Measurements from ENCODE around the gene SUSD4.
A peak's percentile ranks its signal among the peaks of the same experiment; 100 is the strongest.

The SUSD4 gene

DNA sequence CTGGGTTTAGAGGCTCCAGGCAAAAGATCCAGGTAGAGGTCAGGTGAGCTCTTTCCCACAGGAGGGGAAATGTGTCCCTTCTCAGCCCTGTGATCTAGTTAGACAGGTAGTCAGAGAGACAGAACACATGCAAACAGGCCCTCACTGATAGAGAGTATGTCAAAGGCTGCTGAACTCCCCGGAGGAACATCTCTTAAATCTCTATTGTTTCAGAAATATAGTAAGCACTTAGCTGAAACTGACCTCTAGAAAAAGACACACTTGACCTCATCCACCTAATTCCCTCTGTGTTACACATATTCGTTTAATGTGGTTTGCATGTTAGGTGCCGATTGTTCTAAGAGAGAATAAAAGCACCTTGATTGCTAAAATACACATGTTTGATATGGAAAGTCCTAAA is 23.3 kb downstream of the SUSD4 start:
- Histone ChIP-seq H3K9ac (ENCODE audit: low read depth, low read length, poor library complexity) (no peak overlapping the region), H3K23ac (ENCODE audit: low read depth, low read length, poor library complexity) (no peak overlapping the region), H2AFZ (ENCODE audit: low read length) (no peak overlapping the region), H2BK15ac (ENCODE audit: low read length) (no peak overlapping the region), H3K9me3 (replicated peaks in 1 of 2; ENCODE audit: control insufficient read depth in 2 of 2, insufficient read depth in 1 of 2, low read depth in 1 of 2, low read length in 2 of 2) (no peaks in the 10 kb centered on the region), H3K27me3 (ENCODE audit: control insufficient read depth in 3 of 3, insufficient read depth in 3 of 3, low read depth in 1 of 3, low read length in 3 of 3) (no peaks in the 10 kb centered on the region), H4K91ac (ENCODE audit: low read depth, low read length, poor library complexity) (no peak overlapping the region), H3K79me1 (ENCODE audit: low read depth, low read length) (no peaks in the 10 kb centered on the region), H2BK120ac (ENCODE audit: low read depth, low read length) (no peak overlapping the region), H3K4ac (ENCODE audit: low read length) (no peak overlapping the region), H3K14ac (ENCODE audit: low read length) (no peak overlapping the region), H2BK5ac (ENCODE audit: low read length) (no peak overlapping the region), H2AK5ac (ENCODE audit: low read depth, low read length) (no peak overlapping the region), H4K8ac (ENCODE audit: low read depth, low read length) (no peak overlapping the region), H3K4me1 (ENCODE audit: control insufficient read depth in 2 of 2, insufficient read depth in 1 of 2, low read depth in 1 of 2, low read length in 2 of 2) (peaks cover 0 to 16% of the 10 kb centered on the region in 2 donors), H3K18ac (ENCODE audit: low read length) (no peak overlapping the region), H2BK12ac (ENCODE audit: low read length) (no peak overlapping the region), H3K27ac (replicated peaks; ENCODE audit: low read length) (no peak overlapping the region), H3K4me3 (ENCODE audit: low read length in 2 of 2) (no peak overlapping the region), H3K36me3 (replicated peaks in 1 of 2; ENCODE audit: control insufficient read depth in 2 of 2, insufficient read depth in 2 of 2, low read length in 2 of 2) (no peaks in the 10 kb centered on the region), H3K4me2 (ENCODE audit: insufficient read depth, low read length, poor library complexity, severe bottlenecking) (no peak overlapping the region)
- no CpG with 5 or more reads among the region's 3 CpGs for WGBS, 2 donors (ENCODE audit: extremely low coverage in 2 of 2, insufficient read length in 2 of 2, insufficient replicate concordance in 1 of 2)
- no peak for DNase-seq (ENCODE audit: low spot score)

DNA sequence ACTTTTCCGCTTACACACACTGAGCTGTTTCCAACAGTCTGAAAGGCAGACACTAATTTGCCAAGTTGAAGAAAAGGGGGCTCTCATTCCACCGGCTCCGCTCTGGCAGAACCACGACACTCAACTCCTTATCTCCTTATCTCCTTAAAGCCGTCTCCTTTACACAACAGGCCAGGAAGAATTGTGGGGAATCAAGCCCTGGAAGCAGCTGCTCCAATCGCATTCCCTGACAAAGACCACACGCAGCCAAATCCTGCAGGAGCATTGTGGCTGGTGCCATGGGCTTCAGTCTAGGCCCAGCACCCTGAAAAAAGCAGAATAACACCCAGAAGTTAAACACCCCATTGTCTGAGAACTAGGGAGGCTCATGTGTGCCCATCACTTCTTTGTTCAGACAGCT is 24.1 kb downstream of the SUSD4 start:
- no peak overlapping the region for H3K27ac ChIP-seq (replicated peaks; ENCODE audit: low read length)
- no peak overlapping the region for H2AFZ ChIP-seq (ENCODE audit: low read length)
- no peak overlapping the region for H3K14ac ChIP-seq (ENCODE audit: low read length)
- DNase-seq (ENCODE audit: low spot score): no peak
- H3K4me1 ChIP-seq (ENCODE audit: control insufficient read depth in 2 of 2, insufficient read depth in 1 of 2, low read depth in 1 of 2, low read length in 2 of 2): peaks cover 0 to 16% of the 10 kb centered on the region in 2 donors
- no peak overlapping the region for H4K91ac ChIP-seq (ENCODE audit: low read depth, low read length, poor library complexity)
- H3K79me1 ChIP-seq (ENCODE audit: low read depth, low read length): no peaks in the 10 kb centered on the region
- no peak overlapping the region for H2BK5ac ChIP-seq (ENCODE audit: low read length)
- no peaks in the 10 kb centered on the region for H3K27me3 ChIP-seq (ENCODE audit: control insufficient read depth in 3 of 3, insufficient read depth in 3 of 3, low read depth in 1 of 3, low read length in 3 of 3)
- no peaks in the 10 kb centered on the region for H3K36me3 ChIP-seq (replicated peaks in 1 of 2; ENCODE audit: control insufficient read depth in 2 of 2, insufficient read depth in 2 of 2, low read length in 2 of 2)
- H2BK120ac ChIP-seq (ENCODE audit: low read depth, low read length): no peak overlapping the region
- H2BK15ac ChIP-seq (ENCODE audit: low read length): no peak overlapping the region
- H3K4ac ChIP-seq (ENCODE audit: low read length): no peak overlapping the region
- no peak overlapping the region for H2AK5ac ChIP-seq (ENCODE audit: low read depth, low read length)
- no peak overlapping the region for H3K4me2 ChIP-seq (ENCODE audit: insufficient read depth, low read length, poor library complexity, severe bottlenecking)
- no peak overlapping the region for H3K9ac ChIP-seq (ENCODE audit: low read depth, low read length, poor library complexity)
- H4K8ac ChIP-seq (ENCODE audit: low read depth, low read length): no peak overlapping the region
- no CpG with 5 or more reads among the region's 7 CpGs for WGBS, 2 donors (ENCODE audit: extremely low coverage in 2 of 2, insufficient read length in 2 of 2, insufficient replicate concordance in 1 of 2)
- H3K4me3 ChIP-seq (ENCODE audit: low read length in 2 of 2): no peak overlapping the region
- H3K23ac ChIP-seq (ENCODE audit: low read depth, low read length, poor library complexity): no peak overlapping the region
- H3K18ac ChIP-seq (ENCODE audit: low read length): no peak overlapping the region
- H2BK12ac ChIP-seq (ENCODE audit: low read length): no peak overlapping the region
- H3K9me3 ChIP-seq (replicated peaks in 1 of 2; ENCODE audit: control insufficient read depth in 2 of 2, insufficient read depth in 1 of 2, low read depth in 1 of 2, low read length in 2 of 2): no peaks in the 10 kb centered on the region

DNA sequence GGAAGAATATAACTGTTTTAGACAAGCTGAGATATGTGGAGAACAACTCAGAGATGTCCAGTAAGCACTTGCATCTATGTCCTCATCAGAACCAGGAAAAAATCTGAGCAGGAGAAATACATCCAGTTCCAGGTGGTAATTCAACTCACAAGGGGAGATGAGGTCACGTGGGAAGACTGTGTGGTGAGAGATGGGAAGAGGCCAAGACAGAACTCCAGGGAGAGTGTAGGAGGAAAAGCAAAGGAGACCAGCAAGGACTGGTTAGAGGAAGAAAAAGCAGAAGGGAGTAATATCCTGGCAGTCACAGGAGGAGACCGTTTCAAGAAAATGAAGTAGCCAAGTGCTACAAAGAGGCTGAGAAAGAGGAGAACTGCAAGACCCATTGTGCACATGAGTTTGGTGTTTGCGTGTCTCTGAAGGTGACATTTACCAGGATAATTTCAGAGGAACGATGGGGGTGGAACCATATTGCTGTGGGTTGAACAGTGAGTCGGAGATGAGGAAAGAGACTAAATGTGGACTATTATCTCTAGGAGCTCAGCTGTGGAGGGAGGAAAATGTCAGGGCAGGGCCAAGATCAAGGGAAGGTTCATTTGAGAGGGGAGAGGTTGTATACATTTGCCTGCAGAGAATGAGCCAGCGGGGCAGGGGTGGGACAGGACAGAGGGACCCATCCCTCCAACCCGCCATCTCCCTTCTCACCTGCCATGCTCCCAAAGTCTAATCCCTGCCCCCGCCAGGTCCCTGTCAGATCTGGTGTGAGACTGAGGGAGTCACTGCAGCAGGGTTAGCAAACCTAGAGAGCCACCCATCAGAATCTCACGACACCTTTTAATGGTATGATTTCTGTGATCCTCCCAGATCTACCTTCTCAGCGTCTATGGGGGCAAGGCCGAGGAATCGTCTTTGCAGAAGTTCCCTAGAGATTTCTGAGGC is 24.9 kb downstream of the SUSD4 start:
- no peak overlapping the region for H2BK12ac ChIP-seq (ENCODE audit: low read length)
- H2BK120ac ChIP-seq (ENCODE audit: low read depth, low read length): no peak overlapping the region
- no peaks in the 10 kb centered on the region for H3K36me3 ChIP-seq (replicated peaks in 1 of 2; ENCODE audit: control insufficient read depth in 2 of 2, insufficient read depth in 2 of 2, low read length in 2 of 2)
- H3K27ac ChIP-seq (replicated peaks; ENCODE audit: low read length): no peak overlapping the region
- no CpG with 5 or more reads among the region's 12 CpGs for WGBS, 2 donors (ENCODE audit: extremely low coverage in 2 of 2, insufficient read length in 2 of 2, insufficient replicate concordance in 1 of 2)
- H3K14ac ChIP-seq (ENCODE audit: low read length): no peak overlapping the region
- no peaks in the 10 kb centered on the region for H3K27me3 ChIP-seq (ENCODE audit: control insufficient read depth in 3 of 3, insufficient read depth in 3 of 3, low read depth in 1 of 3, low read length in 3 of 3)
- no peak overlapping the region for H2BK5ac ChIP-seq (ENCODE audit: low read length)
- no peak overlapping the region for H3K4ac ChIP-seq (ENCODE audit: low read length)
- peaks cover 0 to 16% of the 10 kb centered on the region in 2 donors for H3K4me1 ChIP-seq (ENCODE audit: control insufficient read depth in 2 of 2, insufficient read depth in 1 of 2, low read depth in 1 of 2, low read length in 2 of 2)
- H3K4me3 ChIP-seq (ENCODE audit: low read length in 2 of 2): no peak overlapping the region
- H3K18ac ChIP-seq (ENCODE audit: low read length): peak overlapping the region; percentile 24
- H4K8ac ChIP-seq (ENCODE audit: low read depth, low read length): no peak overlapping the region
- H2AFZ ChIP-seq (ENCODE audit: low read length): no peak overlapping the region
- H4K91ac ChIP-seq (ENCODE audit: low read depth, low read length, poor library complexity): no peak overlapping the region
- DNase-seq (ENCODE audit: low spot score): no peak
- no peaks in the 10 kb centered on the region for H3K79me1 ChIP-seq (ENCODE audit: low read depth, low read length)
- H3K9ac ChIP-seq (ENCODE audit: low read depth, low read length, poor library complexity): no peak overlapping the region
- H3K4me2 ChIP-seq (ENCODE audit: insufficient read depth, low read length, poor library complexity, severe bottlenecking): no peak overlapping the region
- H3K9me3 ChIP-seq (replicated peaks in 1 of 2; ENCODE audit: control insufficient read depth in 2 of 2, insufficient read depth in 1 of 2, low read depth in 1 of 2, low read length in 2 of 2): no peaks in the 10 kb centered on the region
- no peak overlapping the region for H2AK5ac ChIP-seq (ENCODE audit: low read depth, low read length)
- H3K23ac ChIP-seq (ENCODE audit: low read depth, low read length, poor library complexity): no peak overlapping the region
- H2BK15ac ChIP-seq (ENCODE audit: low read length): no peak overlapping the region

DNA sequence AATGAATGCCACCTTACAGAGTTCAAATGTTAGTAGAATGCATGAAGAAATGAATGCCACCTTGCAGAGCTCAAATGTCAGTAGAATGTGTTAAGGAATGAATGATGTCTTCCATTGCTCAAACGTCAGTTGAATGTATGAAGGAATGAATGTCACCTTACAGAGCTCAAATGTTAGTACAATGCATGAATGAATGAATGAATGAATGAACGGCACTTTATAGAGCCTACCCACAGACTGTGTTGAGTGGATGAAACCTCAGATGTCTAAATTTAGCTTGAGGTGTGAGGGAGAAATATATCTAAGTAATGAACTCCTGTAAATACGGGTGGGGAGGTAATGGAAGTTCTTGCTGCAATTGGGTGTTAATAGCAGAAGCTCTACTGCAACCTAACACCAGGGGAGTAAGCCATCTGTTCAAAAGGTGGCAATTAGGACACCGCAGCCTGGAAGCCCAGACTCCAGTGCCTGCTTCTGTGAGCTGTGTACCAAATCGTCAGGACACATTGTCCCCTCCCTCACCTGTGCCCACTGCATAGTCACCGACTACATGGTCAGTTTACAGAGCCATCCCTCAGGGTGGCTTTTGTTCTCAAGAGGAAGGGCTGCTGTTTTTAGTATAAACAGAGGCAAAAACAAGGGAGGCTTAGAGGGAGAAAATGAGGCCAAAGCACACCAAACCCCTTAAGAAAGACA is 26.7 kb downstream of the SUSD4 start:
- Histone ChIP-seq H3K36me3 (replicated peaks in 1 of 2; ENCODE audit: control insufficient read depth in 2 of 2, insufficient read depth in 2 of 2, low read length in 2 of 2) (no peaks in the 10 kb centered on the region), H3K9ac (ENCODE audit: low read depth, low read length, poor library complexity) (no peak overlapping the region), H4K8ac (ENCODE audit: low read depth, low read length) (no peak overlapping the region), H3K14ac (ENCODE audit: low read length) (no peak overlapping the region), H3K79me1 (ENCODE audit: low read depth, low read length) (no peaks in the 10 kb centered on the region), H4K91ac (ENCODE audit: low read depth, low read length, poor library complexity) (no peak overlapping the region), H2BK12ac (ENCODE audit: low read length) (no peak overlapping the region), H3K4me2 (ENCODE audit: insufficient read depth, low read length, poor library complexity, severe bottlenecking) (no peak overlapping the region), H3K27me3 (ENCODE audit: control insufficient read depth in 3 of 3, insufficient read depth in 3 of 3, low read depth in 1 of 3, low read length in 3 of 3) (no peaks in the 10 kb centered on the region), H3K9me3 (replicated peaks in 1 of 2; ENCODE audit: control insufficient read depth in 2 of 2, insufficient read depth in 1 of 2, low read depth in 1 of 2, low read length in 2 of 2) (no peaks in the 10 kb centered on the region), H2AFZ (ENCODE audit: low read length) (no peak overlapping the region), H3K23ac (ENCODE audit: low read depth, low read length, poor library complexity) (no peak overlapping the region), H3K18ac (ENCODE audit: low read length) (no peak overlapping the region), H3K4me3 (ENCODE audit: low read length in 2 of 2) (no peak overlapping the region), H2BK15ac (ENCODE audit: low read length) (no peak overlapping the region), H2BK120ac (ENCODE audit: low read depth, low read length) (no peak overlapping the region), H3K4ac (ENCODE audit: low read length) (no peak overlapping the region), H3K4me1 (ENCODE audit: control insufficient read depth in 2 of 2, insufficient read depth in 1 of 2, low read depth in 1 of 2, low read length in 2 of 2) (peaks cover 0 to 16% of the 10 kb centered on the region in 2 donors), H2AK5ac (ENCODE audit: low read depth, low read length) (no peak overlapping the region), H3K27ac (replicated peaks; ENCODE audit: low read length) (no peak overlapping the region), H2BK5ac (ENCODE audit: low read length) (no peak overlapping the region)
- DNase-seq (ENCODE audit: low spot score): no peak
- WGBS, 2 donors (ENCODE audit: extremely low coverage in 2 of 2, insufficient read length in 2 of 2, insufficient replicate concordance in 1 of 2): no CpG with 5 or more reads among the region's 6 CpGs

All from neuronal stem cell (in vitro differentiated cells).